Fibroblast of skin of left biceps (primary cell): ENCODE data around the gene TGM3.

ENCODE experiments used
- DNase-seq, 2 experiments: peaks; one replicate each; pipeline ENCODE4 v3.0.0-alpha.2; 2013; ENCODE audit warnings: low read depth in 2 of 2

TGM3 gene

DNA sequence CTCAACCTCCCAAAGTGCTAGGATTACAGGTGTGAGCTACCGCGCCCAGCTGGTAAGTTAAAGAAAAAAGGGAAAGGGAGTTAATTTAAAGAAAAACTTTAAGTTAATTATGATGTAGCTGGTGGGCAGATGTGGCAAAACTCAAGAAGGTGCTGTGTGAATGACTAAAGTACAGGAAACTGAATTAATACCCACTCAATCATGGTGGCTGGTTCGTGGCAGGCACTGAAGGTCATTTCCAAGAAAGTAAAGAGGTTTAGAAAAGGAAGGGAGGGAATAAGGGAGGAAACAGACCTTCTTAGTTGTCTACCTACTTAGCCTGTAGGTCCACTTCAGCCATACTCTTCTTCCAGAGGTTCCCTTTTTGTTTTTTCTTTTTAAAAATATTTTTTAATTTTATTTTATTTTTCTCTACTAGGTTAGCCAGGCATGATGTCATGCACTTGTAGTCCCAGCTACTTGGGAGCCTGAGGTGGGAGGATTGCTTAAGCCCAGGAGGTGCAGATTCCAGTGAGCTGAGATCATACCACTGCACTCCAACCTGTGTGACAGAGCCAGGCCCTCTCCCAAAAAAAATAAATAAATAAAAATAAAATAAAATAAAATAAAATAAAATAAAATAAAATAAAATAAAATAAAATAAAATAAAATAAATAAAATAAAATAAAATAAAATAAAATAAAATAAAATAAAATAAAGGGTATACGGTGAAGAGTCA is 11.9 kb upstream of the TGM3 start:
- no peak for DNase-seq

DNA sequence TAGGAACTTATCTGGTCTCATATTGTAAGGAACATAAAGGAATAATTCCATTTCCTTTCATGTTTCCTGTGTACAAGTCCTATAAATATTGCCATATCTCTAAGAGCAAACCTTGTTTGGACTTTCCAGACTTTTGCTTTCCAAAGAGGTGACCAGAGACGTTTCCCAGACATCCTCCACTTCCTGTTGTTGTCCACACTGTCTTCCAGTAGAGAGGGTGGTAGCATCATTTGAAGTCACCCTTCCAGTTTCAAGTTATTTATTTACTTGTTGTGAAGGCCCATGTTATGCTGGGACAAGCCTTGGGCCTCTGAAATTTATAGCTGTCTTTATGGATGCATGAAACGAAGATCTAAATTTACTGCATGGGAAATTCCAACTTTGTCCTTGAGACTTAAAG is 10.6 kb upstream of the TGM3 start:
- DNase-seq: no peak

DNA sequence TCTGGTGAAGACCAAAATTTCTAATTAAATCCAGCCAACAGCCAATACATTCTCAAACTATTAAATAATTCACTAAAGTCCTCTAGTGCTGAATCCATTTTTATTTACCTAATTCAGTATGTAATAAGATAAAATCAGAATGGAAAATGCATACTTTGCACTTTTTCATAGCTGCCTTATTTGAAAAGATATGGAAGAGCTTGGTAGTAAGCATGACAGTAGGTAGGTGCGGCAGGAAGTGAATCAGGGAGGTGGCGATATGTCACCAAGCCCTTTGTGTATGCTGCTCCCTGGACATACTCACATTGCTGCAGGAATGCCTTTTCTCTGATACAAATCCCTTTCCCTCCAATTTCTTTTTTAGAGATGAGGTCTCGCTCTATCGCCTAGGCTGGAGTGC is 10.2 kb upstream of the TGM3 start:
- DNase-seq: no peak

DNA sequence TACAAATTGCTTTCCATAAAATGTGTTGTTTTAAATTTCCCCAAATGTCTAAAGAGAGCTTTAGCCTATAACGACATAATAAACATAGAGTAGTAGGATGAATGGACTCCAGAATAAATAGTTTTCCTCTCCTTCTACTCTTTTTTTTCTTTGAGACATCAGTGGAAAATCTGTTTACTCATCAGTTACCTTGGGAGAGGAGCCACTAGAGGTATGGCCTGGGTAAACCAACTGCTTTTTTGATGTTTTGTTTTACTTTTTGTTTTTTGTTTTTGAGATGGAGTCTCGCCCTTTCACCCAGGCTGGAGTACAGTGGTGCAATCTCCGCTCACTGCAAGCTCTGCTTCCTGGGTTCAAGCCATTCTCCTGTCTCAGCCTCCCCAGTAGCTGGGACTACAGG is 8.3 kb upstream of the TGM3 start:
- DNase-seq: no peak

DNA sequence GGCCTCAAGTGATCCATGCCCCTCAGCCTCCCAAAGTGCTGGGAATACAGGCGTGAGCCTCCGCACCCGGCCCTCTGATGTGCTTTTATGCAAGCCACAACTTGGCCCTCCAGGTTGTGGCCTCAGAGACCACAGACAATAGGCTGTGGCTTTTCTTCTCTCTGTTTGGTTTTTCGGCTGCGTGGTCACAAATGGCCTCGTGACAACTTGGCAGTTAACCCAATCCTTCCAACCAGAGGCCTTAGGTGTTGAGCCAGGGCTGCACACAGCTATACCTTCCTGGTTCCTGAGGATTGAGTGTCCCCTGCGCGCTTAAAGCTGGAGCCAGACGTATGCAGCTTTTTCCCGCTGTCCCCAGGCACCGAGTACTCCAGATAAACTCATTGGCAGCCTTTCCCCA is 6.3 kb upstream of the TGM3 start:
- no peak for DNase-seq

DNA sequence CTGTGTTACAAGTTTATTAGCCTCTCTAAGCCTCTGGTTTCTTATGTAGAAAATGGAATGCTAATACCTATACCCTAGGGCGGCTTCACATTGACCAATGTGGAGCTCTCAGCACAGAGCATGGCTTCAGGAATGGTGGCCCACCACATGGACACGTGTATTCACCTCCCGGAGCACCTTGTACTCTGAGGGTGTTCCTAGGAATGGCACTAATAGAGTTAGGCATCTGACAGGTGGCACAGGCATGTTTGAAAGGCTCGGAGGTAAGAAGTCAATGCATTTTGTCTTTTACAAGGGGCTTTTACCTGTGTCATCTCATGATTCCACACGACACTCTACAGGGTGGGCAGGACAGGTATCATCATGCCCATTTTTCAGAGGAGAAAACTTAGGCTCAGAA is 5.3 kb upstream of the TGM3 start:
- DNase-seq: no peak

DNA sequence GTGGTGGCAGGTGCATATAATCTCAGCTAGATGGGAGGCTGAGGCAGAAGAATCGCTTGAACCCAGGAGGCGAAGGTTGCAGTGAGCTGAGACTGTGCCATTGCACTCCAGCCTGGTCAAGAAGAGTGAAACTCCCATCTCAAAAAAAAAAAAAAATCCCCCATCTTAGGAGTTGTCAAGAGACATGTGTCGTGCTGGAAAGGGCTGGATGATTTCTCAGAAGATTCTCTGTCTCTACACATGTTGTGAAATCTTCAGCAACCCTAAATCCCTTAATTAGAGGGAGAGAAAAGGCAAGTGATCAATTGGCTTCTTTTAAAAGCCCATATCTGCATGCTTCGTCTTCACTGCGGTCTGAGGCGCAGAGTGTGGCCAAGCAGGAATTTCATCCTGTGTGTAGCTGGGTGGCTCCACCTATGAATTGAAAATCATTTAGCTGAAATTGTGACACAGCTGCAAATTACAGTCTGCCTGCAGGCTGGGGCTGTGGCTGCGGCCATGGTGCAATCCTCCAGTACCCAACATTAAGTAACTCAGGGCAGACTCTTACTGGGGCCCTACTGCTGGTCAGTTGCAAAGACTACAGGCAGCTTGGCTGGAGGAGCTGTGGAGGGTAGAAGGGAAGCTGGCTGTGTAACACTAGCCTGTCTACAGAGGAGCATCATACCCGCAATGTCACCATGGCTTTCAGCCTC is 3.2 kb upstream of the TGM3 start:
- DNase-seq: no peak

DNA sequence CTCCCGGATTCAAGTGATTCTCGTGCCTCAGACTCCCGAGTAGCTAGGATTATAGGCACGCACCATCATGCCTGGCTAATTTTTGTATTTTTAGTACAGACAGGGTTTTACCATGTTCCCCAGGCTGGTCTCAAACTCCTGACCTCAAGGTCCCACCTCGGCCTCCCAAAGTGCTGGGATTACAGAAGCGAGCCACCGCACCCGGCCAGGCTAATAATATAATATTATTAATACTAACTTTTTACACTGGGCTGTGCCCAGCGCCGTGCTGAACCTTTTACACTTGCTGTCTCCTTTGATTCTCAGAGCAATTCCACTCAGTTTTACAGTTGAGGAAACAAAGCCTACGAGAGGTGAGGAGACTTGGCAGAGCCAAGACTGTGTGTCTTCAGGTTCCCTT is 2.3 kb upstream of the TGM3 start:
- no peak for DNase-seq

DNA sequence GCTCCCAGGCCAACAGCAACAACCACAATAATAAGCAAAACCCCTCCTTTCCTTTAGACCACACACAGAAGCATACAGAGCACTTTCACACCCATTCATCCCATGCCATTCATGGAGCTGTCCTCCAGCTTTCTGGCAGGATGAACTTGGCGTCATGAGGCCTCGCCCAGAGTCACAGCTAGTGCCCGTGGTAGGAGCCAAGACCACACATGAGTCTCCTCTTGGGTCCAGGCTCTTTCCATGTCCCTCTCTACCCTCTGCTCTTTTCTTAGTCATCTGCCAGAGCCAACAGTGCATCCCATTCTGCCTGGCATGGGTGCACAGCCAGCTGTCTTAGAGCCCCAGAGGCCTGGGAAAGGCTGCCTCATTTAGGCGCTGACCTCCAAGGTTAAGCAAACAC is 1.8 kb upstream of the TGM3 start:
- no peak for DNase-seq

DNA sequence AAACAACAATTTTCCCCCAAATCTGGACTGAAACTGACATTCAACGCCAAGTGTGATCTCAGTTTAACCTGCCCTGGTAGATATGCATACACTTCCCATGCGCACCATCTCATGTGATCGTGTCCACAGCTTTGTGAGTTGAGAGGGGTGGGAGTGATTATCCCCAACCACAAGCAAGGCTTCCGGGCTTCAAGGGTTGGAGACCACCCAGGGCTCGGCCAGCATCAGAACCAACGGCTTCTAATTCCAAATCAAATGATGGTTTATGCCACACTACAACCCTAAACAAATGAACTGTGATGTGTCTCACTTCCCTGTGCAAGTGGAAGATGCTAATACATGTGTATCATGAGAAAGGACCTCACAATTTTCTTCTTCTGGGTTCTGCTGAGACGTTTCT is 515 bp upstream of the TGM3 start:
- no peak for DNase-seq

DNA sequence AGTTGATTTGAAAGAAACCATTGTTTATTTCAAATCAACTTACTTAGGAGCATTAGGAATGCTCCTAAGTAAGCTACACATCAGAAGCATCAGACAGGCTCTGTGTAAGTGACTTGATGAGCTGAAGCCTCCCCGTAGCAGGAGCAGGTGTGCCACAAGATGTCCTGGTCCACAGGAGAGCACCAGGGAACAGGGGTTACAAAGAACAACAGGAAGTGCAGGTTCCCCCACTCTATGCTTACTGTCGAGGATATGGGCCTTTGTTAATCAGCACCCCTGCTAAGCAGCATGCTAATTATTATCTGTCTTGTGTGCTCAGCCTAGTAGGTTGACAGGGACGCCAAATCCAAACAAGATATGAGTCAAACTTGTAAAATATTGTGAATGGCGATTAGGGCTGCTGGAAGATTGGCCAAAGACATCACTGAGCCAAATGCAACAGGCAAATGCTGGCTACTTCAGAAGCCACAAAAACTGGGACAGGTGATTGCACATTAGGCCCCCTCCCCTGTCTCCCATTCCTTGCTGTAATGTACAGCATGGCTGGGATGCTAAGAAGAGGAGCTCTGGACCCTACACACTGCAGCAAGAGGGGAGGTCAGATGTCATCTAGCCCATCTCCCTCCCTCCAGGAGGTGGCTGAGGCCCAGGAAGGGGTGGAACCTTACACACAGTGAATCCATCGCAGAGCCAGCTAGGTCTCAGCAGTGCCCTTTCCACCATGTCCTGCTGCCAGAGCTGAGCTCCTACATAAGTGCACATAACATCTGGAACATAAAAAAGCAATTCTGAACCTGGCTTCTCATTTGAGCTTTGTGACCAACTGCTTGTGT is 939 bp downstream of the TGM3 start:
- no peak for DNase-seq

DNA sequence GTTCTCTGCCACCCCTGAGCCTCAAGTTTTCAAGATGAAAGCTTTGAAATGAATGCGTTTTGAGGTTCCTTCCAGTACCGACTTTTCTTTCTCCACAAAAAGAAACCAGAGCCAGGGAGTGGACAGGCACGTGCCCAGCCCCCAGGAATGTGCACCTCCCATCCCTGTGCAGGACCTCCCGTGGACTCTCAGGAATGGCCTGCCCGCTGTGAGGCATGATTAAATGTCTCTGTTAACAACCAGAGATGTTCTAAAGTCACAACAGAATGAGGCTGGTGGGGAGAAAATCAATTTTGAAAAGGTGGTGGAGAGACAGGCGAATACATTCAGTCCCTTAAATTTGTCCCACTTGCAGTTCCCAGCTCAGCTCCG is 1.5 kb downstream of the TGM3 start:
- no peak for DNase-seq

DNA sequence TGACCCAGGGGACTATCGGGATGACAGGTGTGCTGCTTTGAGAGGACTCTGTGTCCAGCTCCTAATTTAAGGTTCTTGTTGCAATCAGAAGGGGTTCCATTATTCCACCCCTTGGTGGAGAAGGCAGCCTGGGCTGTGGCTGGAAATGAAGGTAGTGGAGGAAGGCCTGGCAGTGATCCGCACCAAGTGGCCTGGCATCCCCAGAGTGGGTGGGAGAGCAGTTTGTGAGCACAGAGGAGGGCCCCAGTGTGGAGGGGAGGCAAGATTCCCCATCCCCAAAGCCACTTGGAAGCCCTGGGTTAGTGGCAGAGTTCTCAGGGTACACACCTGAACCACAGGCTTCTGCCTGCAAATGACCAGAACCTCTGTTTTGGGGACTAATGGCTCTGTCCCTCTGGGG is 2.3 kb downstream of the TGM3 start:
- DNase-seq: no peak

DNA sequence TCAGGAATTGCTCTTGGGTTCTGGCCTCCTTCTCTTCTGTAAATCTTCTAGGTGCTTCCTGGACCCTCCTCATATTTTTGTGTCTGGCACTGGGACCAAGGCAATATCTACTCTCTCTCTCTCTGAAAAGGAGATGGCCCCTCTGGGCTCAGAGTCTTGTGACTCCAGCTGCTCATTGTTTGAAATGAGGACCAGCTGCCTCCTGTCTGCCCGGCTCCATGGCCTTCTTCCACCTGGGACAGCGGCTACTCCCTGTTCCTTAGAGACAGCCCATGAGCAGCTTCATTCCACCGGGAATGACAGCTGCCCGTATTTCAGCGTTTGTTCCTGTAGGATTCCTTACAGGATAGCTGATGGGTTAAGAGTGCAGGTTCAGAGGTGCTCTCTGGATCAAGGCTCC is 2.9 kb downstream of the TGM3 start:
- no peak for DNase-seq

DNA sequence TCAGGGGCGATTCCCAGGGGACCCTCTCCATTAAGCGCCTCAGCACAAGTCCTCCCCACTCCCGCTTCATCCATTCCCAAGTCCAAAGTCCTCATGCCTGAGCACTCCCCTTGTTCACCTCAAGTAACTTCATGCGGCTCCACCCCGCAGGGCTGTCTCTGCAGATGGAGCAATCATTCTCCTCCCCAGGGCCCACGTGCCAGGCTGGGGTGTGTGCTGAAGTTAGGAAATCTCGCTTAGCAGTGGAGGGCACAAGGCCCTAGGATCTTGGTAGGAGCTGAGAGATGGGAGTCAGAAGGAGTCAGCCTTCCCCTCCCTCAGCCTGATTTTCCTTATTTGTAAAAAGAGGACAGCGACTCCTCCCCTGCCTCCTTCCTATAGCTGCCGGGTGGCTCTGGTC is 3.5 kb downstream of the TGM3 start:
- DNase-seq: no peak

DNA sequence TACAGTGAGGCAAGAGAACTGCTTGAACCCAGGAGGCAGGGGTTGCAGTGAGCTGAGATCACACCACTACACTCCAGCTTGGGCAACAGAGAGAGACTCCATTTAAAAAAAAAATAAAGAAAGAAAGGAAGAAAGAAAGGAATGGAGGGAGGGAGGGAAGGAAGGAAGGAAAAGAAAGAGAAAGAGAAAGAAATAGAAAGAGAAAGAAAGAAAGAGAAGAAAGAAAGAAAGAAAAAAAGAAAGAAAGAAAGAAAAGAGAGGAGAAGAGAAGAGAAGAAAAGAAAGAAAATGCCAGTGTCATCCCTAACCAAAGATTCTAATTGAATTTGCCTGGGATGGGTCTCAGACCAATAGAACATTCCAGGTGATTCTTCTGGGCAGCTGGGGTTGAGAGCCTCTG is 4.2 kb downstream of the TGM3 start:
- no peak for DNase-seq

DNA sequence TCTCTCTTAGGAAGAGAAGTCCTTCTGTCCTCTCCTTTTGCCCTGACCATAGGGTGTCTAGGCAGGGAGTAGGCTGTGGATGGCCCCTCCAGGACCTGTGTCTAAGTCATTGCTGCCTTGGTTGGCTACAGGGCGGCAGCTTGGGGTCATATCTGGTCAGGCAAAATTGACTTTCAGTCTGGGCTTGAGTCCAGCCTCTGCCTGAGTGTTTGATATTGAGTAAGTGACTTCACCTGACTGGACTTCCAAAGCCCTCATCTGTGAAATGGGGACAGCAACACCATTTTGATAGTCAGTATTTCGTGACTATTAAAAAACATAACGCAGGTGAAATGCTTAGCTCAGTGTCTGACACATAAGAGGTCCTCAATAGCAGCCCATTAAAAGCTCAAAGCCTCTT is 4.6 kb downstream of the TGM3 start:
- DNase-seq: no peak

DNA sequence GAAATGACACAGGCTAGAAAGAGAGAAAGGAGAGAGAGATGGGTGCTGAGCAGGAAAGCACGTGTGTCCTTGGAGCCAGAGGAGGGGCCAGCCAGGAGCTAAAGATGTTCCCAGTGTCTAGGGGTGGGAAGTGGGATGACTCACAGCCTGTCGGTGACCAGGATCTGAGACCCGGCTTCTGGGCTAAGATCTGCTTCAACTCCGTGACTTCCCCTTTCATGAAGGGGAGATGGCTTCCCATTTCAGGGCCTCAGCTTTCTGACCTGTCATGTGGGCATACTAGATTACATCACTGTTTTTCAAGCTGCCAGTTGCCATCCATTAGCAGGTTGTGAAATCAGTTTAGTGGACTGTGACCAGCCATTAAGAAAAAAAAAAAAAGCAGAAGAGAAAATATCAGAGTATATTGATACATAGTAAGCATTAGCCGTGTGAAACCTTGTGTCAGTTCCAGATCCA is 5.4 kb downstream of the TGM3 start:
- no peak for DNase-seq

DNA sequence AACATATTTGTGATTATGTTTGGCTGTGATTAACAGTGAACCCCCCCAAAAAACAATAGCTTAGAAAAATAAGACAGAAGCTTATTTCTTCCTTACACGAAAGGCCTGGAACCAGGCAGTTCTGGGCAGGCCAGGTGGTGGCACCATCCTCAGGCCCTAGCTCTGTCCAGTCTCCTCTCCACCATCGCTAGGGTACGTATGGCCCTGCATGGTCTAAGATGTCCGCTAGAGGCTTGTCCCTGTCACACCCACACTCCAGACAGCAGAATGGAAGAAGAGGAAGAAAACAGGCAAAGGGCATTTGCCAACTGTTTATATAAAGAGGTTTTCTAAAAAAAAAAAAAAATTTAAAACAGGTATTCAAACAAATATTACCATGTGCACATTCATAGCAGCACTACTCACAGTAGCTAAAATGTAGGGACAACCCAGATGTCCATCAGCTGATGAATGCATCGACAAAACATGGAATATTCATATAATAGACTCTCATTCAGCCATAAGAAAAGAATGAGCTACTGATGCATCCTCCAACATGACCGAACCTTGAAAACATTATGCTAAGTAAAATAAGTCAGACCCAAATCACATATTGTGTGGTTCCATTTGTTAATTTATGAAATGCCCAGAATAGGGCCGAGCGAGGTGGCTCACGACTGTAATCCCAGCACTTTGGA is 6.7 kb downstream of the TGM3 start:
- DNase-seq: no peak

DNA sequence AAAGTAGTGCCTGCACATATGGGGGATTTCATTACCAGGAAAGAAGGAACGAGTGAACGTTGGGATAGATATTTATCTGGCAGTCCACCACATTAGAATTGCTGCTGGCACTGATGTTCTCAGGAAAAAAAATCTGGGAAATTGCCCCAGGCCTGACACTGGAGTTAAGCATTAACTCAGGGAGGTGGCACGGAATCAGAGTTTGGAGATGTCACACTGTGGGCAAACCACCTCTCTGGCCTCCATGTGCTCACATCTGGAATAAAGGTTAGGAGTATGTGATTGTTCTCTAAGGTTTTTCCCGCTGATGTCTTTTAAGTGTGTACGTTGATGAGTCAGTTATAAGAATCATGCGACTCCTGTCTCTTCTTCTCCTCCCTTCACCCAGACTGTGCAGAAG is 7.9 kb downstream of the TGM3 start:
- DNase-seq: no peak

DNA sequence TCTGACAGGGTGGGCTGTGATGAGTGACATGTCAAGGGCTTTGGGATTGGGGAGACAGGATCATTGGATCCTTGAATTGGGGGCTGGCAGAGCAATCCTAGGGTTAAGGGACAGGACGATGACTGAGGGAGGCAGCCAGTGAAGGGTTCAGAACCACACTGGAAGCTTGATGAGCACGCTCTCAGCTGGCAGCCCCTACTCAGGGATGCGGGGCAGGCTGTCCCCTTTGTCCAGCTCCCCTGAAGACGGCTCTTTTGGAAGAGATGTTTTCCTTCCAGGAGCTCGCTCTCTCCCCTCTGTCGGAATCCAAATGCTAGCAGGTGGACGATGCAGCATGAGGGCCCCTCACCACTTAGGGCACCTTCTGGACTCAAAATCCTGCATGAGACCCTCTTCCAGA is 8.4 kb downstream of the TGM3 start:
- no peak for DNase-seq

DNA sequence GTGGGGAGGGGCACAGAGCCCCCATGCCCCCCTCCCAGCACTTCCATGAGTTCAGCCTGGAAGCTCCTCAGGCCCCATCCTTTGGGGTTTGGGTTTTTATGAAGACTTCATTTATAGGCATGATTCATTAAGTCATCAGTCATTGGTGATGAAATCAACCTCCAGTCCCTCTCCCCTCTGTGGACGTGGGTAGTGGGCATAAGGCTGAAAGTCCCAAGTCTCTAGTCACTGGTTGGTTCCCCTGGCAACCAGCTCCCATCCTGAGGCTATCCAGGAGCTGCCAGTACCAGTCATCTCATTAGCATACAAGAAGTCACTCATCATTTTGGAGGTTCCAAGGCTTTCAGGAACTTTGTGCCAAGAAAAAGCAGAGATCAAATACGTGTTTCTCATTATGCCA is 9.2 kb downstream of the TGM3 start:
- DNase-seq: no peak
